ENCODE measurements around the gene SSRP1.
"Not testable (repeated sequence)": the region's sequence is repeated elsewhere in the genome, so short reads cannot be mapped to it uniquely, and the experiment has no call there.

SSRP1 gene

GRCh38 chr11:57287884-57288283, 47.8 kb downstream of the SSRP1 start:
- Histone ChIP-seq H3K9me3 (replicated peaks; ENCODE audit: insufficient read depth, low read length) (no peaks in the 10 kb centered on the region), H3K36me3 (replicated peaks; ENCODE audit: insufficient read depth, low read length) (no peaks in the 10 kb centered on the region), H3K27me3 (replicated peaks; ENCODE audit: insufficient read depth, low read length) (no peaks in the 10 kb centered on the region), H4K20me1 (ENCODE audit: insufficient read depth, low read length) (no peaks in the 10 kb centered on the region), H3K4me2 (ENCODE audit: low read depth, low read length) (no peak overlapping the region), H3K79me2 (ENCODE audit: low read length) (no peaks in the 10 kb centered on the region), H3K9me2 (replicated peaks; ENCODE audit: insufficient read depth, low read length) (no peaks in the 10 kb centered on the region), H3K27ac (ENCODE audit: low read length) (no peak overlapping the region), H3F3A (ENCODE audit: insufficient read depth, low read length) (no peaks in the 10 kb centered on the region), H3K9ac (ENCODE audit: low read length) (no peak overlapping the region), H3K4me3 (ENCODE audit: low read length) (no peak overlapping the region), H3K4me1 (ENCODE audit: low read length) (no peaks in the 10 kb centered on the region), H2AFZ (ENCODE audit: low read length) (no peak overlapping the region)
- TF ChIP-seq EZH2 (optimal IDR thresholded peaks at IDR 0.05; ENCODE audit: low read depth, low read length): no peak
- TF ChIP-seq EZH2phosphoT487 (IDR thresholded peaks at IDR 0.05; ENCODE audit: low read length): no peak
- no peak for TF ChIP-seq CTCF (IDR thresholded peaks at IDR 0.05; ENCODE audit: low read length)
- DNase-seq: no peak

DNA sequence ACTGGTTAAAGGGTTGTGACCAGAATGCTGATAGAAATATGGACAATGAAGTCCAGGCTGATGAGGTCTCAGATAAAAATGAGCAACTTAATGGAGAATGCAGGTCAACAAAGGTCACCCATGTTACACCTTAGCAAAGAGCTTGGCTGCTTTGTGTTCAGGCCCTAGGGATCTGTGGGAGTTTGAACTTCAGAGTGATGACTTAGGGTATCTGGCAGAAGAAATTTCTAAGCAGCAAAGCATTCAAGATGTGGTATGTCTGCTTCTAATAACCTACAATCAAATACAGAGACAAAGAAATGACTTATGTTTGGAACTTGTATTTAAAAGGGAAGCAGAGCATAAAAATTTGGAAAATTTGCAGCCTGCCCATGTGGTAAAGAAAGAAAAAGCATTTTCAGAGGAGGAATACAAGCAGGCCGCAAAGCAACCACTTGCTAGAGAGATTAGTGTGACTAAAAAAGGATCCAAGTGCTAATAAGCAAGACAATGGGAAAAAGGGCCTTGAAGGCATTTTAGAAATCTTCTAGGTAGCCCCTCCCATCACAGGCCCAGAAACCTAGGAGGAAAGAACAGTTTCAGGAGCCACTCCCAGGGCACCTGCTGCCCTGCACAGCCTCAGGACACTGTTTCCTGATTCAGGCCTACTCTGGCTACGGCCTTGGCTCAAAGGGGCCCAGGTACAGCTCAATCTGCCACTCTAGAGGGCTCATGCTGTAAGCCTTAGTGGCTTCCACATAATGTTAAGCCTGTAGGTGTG, 52.3 kb downstream of the SSRP1 start:
- H4K20me1 ChIP-seq (ENCODE audit: insufficient read depth, low read length): no peaks in the 10 kb centered on the region
- no peaks in the 10 kb centered on the region for H3F3A ChIP-seq (ENCODE audit: insufficient read depth, low read length)
- no peak overlapping the region for H2AFZ ChIP-seq (ENCODE audit: low read length)
- no peak for TF ChIP-seq EZH2phosphoT487 (IDR thresholded peaks at IDR 0.05; ENCODE audit: low read length)
- no peak for TF ChIP-seq EZH2 (optimal IDR thresholded peaks at IDR 0.05; ENCODE audit: low read depth, low read length)
- TF ChIP-seq CTCF (IDR thresholded peaks at IDR 0.05; ENCODE audit: low read length): no peak
- no peaks in the 10 kb centered on the region for H3K79me2 ChIP-seq (ENCODE audit: low read length)
- H3K4me1 ChIP-seq (ENCODE audit: low read length): no peaks in the 10 kb centered on the region
- H3K9me2 ChIP-seq (replicated peaks; ENCODE audit: insufficient read depth, low read length): no peaks in the 10 kb centered on the region
- H3K4me2 ChIP-seq (ENCODE audit: low read depth, low read length): no peak overlapping the region
- no peaks in the 10 kb centered on the region for H3K27me3 ChIP-seq (replicated peaks; ENCODE audit: insufficient read depth, low read length)
- no peaks in the 10 kb centered on the region for H3K9me3 ChIP-seq (replicated peaks; ENCODE audit: insufficient read depth, low read length)
- DNase-seq: no peak
- no peaks in the 10 kb centered on the region for H3K36me3 ChIP-seq (replicated peaks; ENCODE audit: insufficient read depth, low read length)
- H3K27ac ChIP-seq (ENCODE audit: low read length): no peak overlapping the region
- H3K9ac ChIP-seq (ENCODE audit: low read length): no peak overlapping the region
- H3K4me3 ChIP-seq (ENCODE audit: low read length): no peak overlapping the region

DNA sequence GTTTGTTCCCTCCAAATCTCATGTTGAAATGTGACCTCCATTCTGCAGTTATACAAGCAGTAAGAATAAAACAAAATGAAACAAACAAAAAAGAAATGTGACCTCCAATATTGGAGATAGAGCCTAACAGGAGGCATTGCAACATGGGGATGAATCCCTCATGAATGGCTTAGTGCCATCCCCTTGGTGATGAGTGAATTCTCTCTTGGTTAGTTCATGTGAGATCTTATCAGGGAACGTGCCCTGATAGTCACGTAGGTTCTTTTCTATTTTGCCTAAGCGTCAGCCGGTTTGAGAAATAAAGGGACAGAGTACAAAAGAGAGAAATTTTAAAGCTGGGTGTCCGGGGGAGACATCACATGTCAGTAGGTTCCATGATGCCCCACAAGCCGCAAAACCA, 54.1 kb downstream of the SSRP1 start:
- H3K79me2 ChIP-seq (ENCODE audit: low read length); H3K27ac ChIP-seq (ENCODE audit: low read length); DNase-seq; H3K36me3 ChIP-seq (replicated peaks; ENCODE audit: insufficient read depth, low read length); H3K4me2 ChIP-seq (ENCODE audit: low read depth, low read length); H3F3A ChIP-seq (ENCODE audit: insufficient read depth, low read length); H3K9ac ChIP-seq (ENCODE audit: low read length); H3K4me3 ChIP-seq (ENCODE audit: low read length); H3K9me3 ChIP-seq (replicated peaks; ENCODE audit: insufficient read depth, low read length); H3K4me1 ChIP-seq (ENCODE audit: low read length); H2AFZ ChIP-seq (ENCODE audit: low read length); H3K27me3 ChIP-seq (replicated peaks; ENCODE audit: insufficient read depth, low read length); H4K20me1 ChIP-seq (ENCODE audit: insufficient read depth, low read length); H3K9me2 ChIP-seq (replicated peaks; ENCODE audit: insufficient read depth, low read length): not testable (repeated sequence)

- TF ChIP-seq EZH2phosphoT487 (IDR thresholded peaks at IDR 0.05; ENCODE audit: low read length): no peak
- no peak for TF ChIP-seq CTCF (IDR thresholded peaks at IDR 0.05; ENCODE audit: low read length)
- TF ChIP-seq EZH2 (optimal IDR thresholded peaks at IDR 0.05; ENCODE audit: low read depth, low read length): no peak
- Histone ChIP-seq H3K79me2 (ENCODE audit: low read length) (no peaks in the 10 kb centered on the region), H3K4me2 (ENCODE audit: low read depth, low read length) (no peak overlapping the region), H3K27ac (ENCODE audit: low read length) (no peak overlapping the region), H4K20me1 (ENCODE audit: insufficient read depth, low read length) (no peaks in the 10 kb centered on the region), H3K9me3 (replicated peaks; ENCODE audit: insufficient read depth, low read length) (no peaks in the 10 kb centered on the region), H2AFZ (ENCODE audit: low read length) (no peak overlapping the region), H3K9ac (ENCODE audit: low read length) (no peak overlapping the region), H3K27me3 (replicated peaks; ENCODE audit: insufficient read depth, low read length) (no peaks in the 10 kb centered on the region), H3K4me1 (ENCODE audit: low read length) (no peaks in the 10 kb centered on the region), H3K36me3 (replicated peaks; ENCODE audit: insufficient read depth, low read length) (no peaks in the 10 kb centered on the region), H3K9me2 (replicated peaks; ENCODE audit: insufficient read depth, low read length) (no peaks in the 10 kb centered on the region), H3F3A (ENCODE audit: insufficient read depth, low read length) (no peaks in the 10 kb centered on the region), H3K4me3 (ENCODE audit: low read length) (no peak overlapping the region)
- no peak for DNase-seq
Measured at GRCh38 chr11:57279116-57279515, 56.6 kb downstream of the SSRP1 start.

Data from MM.1S (cell line).